ENCODE results near the gene IL27RA. TPM values are rescaled to one million over a fixed set of nuclear protein-coding genes. Genes with fewer than 3 reads are reported as not detected.

Gene IL27RA
- total RNA-seq, 1 experiment from 2014 or later: 14.2 TPM

GRCh38 chr19:14058182-14059092, 26.9 kb downstream of the IL27RA start:
- Histone ChIP-seq H3K27me3 (ENCODE audit: low read length) (no peaks in the 10 kb centered on the region), H3K4me3 (ENCODE audit: low read length) (peak overlapping the region; percentile 65), H3K79me2 (ENCODE audit: low read length) (no peaks in the 10 kb centered on the region), H4K20me1 (ENCODE audit: low read length) (no peaks in the 10 kb centered on the region), H3F3A (ENCODE audit: low read length, unreplicated experiment) (no peaks in the 10 kb centered on the region), H2AFZ (ENCODE audit: low read length) (peak overlapping the region; percentile 75; the same call in 1 of the 2 replicates), H3K27ac (ENCODE audit: low read length) (no peak overlapping the region), H3K4me2 (ENCODE audit: low read length) (peak overlapping the region; percentile 89), H3K4me1 (ENCODE audit: insufficient read depth, low read length) (peaks cover 21% of the 10 kb centered on the region), H3K9me3 (ENCODE audit: low read length) (no peaks in the 10 kb centered on the region), H3K9ac (ENCODE audit: low read length) (no peak overlapping the region), H3K36me3 (ENCODE audit: low read depth, low read length) (no peaks in the 10 kb centered on the region), H3K9me2 (replicated peaks; ENCODE audit: low read length) (no peaks in the 10 kb centered on the region)
- ATAC-seq (no peak), DNase-seq (no peak)
- POLR2A ChIA-PET (ENCODE audit: unreplicated experiment): no interaction called here
- BruUV-seq (replicated peaks): no TSS peak
- TF ChIP-seq EZH2 (IDR thresholded peaks at IDR 0.05; ENCODE audit: low read length, unreplicated experiment): no peak
- no peak for TF ChIP-seq CTCF (conservative IDR thresholded peaks at IDR 0.05; ENCODE audit: low read depth, low read length)
- no peak for TF ChIP-seq EZH2phosphoT487 (IDR thresholded peaks at IDR 0.05; ENCODE audit: borderline replicate concordance, low read length)
- CTCF ChIA-PET: interaction anchor here (0.5 to 1.6 kb wide), 4 partner anchors 13 to 250 kb away, joined by 4 to 13 read pairs (median 8); partner anchors contain the start of gene MISP3
- intact Hi-C loops (cut with micrococcal nuclease): no loop called here

- BruUV-seq (replicated peaks): no TSS peak
- POLR2A ChIA-PET (ENCODE audit: unreplicated experiment): no interaction called here
- Histone ChIP-seq H3K9me2 (replicated peaks; ENCODE audit: low read length) (no peaks in the 10 kb centered on the region), H3K9ac (ENCODE audit: low read length) (no peak overlapping the region), H3K9me3 (ENCODE audit: low read length) (no peaks in the 10 kb centered on the region), H3K79me2 (ENCODE audit: low read length) (no peaks in the 10 kb centered on the region), H3K27me3 (ENCODE audit: low read length) (no peaks in the 10 kb centered on the region), H2AFZ (ENCODE audit: low read length) (0 out of 2 replicates have a peak overlapping the region, but pooled peaks have one; percentile 14), H3F3A (ENCODE audit: low read length, unreplicated experiment) (no peaks in the 10 kb centered on the region), H3K4me2 (ENCODE audit: low read length) (peak overlapping the region; percentile 89), H3K4me1 (ENCODE audit: insufficient read depth, low read length) (peaks cover 21% of the 10 kb centered on the region), H3K27ac (ENCODE audit: low read length) (no peak overlapping the region), H4K20me1 (ENCODE audit: low read length) (no peaks in the 10 kb centered on the region), H3K4me3 (ENCODE audit: low read length) (no peak overlapping the region), H3K36me3 (ENCODE audit: low read depth, low read length) (no peaks in the 10 kb centered on the region)
- ATAC-seq (no peak), DNase-seq (no peak)
- intact Hi-C loops (cut with micrococcal nuclease): no loop called here
- CTCF ChIA-PET: interaction anchor here (0.5 to 1.6 kb wide), 5 partner anchors 13 to 250 kb away, joined by 3 to 13 read pairs (median 4); partner anchors contain the start of gene MISP3
- TF ChIP-seq EZH2 (IDR thresholded peaks at IDR 0.05; ENCODE audit: low read length, unreplicated experiment): no peak
- TF ChIP-seq CTCF (conservative IDR thresholded peaks at IDR 0.05; ENCODE audit: low read depth, low read length): peak; percentile 94
Measured at GRCh38 chr19:14059093-14059480, 27.5 kb downstream of the IL27RA start.
